Activated T-cell treated with anti-CD3 and anti-CD28 coated beads for 1 hour (primary cell): ENCODE results near the gene VPS13C.
A peak's percentile ranks its signal among the peaks of the same experiment; 100 is the strongest.

Source experiments
- DNase-seq: peaks from one replicate; pipeline ENCODE4 v3.0.0-alpha.2; 2020; ENCODE audit warnings: low read depth

The VPS13C gene

GRCh38 chr15:61861962-61862361 is 198.3 kb downstream of the VPS13C start:
- DNase-seq = no peak

GRCh38 chr15:61857169-61857829 is 202.9 kb downstream of the VPS13C start:
- no peak for DNase-seq

GRCh38 chr15:61856295-61856694 is 204.0 kb downstream of the VPS13C start:
- no peak for DNase-seq

- DNase-seq = no peak
These were observed 207.1 kb downstream of the VPS13C start for GRCh38 chr15:61853195-61853594.

- DNase-seq = no peak
These were observed 208.3 kb downstream of the VPS13C start for GRCh38 chr15:61851955-61852354.

GRCh38 chr15:61849447-61849846 is 210.8 kb downstream of the VPS13C start:
- no peak for DNase-seq

GRCh38 chr15:61841466-61841865 is 218.8 kb downstream of the VPS13C start:
- DNase-seq = no peak

GRCh38 chr15:61840090-61840489 is 220.2 kb downstream of the VPS13C start:
- DNase-seq = no peak

GRCh38 chr15:61839546-61839945 is 220.7 kb downstream of the VPS13C start:
- DNase-seq = no peak

GRCh38 chr15:61835496-61836106 is 224.6 kb downstream of the VPS13C start:
- DNase-seq = peak; percentile 46

GRCh38 chr15:61835029-61835428 is 225.2 kb downstream of the VPS13C start:
- no peak for DNase-seq

- peak; percentile 70 for DNase-seq
These were observed 226.1 kb downstream of the VPS13C start for GRCh38 chr15:61834076-61834697.

GRCh38 chr15:61832223-61832622 is 228.0 kb downstream of the VPS13C start:
- DNase-seq = no peak

GRCh38 chr15:61831505-61831921 is 228.7 kb downstream of the VPS13C start:
- DNase-seq = no peak

- no peak for DNase-seq
These were observed 229.5 kb downstream of the VPS13C start for GRCh38 chr15:61830536-61831330.

- DNase-seq = no peak
These were observed 230.7 kb downstream of the VPS13C start for GRCh38 chr15:61829514-61829889.

- DNase-seq = no peak
These were observed 231.3 kb downstream of the VPS13C start for GRCh38 chr15:61828860-61829513.

GRCh38 chr15:61828008-61828407 is 232.2 kb downstream of the VPS13C start:
- DNase-seq = no peak

- DNase-seq = no peak
These were observed 233.1 kb downstream of the VPS13C start for GRCh38 chr15:61827131-61827530.

GRCh38 chr15:61824291-61824690 is 236.0 kb downstream of the VPS13C start:
- no peak for DNase-seq

GRCh38 chr15:61822511-61822910 is 237.7 kb downstream of the VPS13C start:
- no peak for DNase-seq

- no peak for DNase-seq
These were observed 239.3 kb downstream of the VPS13C start for GRCh38 chr15:61820951-61821350.
